Smooth muscle cell (in vitro differentiated cells): ENCODE measurements around the gene TFAP2C. TPM values are rescaled to one million over a fixed set of nuclear protein-coding genes. Genes with fewer than 3 reads are reported as not detected.
A peak's percentile ranks its signal among the peaks of the same experiment; 100 is the strongest.

Source experiments
- DNase-seq: peaks from one replicate; lab custom pipeline; 2025; ENCODE audit not compliant: unreplicated experiment; lab: John Stamatoyannopoulos, UW
- H2AFZ ChIP-seq: fragments of 200-600 bp; sonication (generic); 2 replicates; pipeline ENCODE4 v1.6.0; 2016; ENCODE audit warnings: antibody characterized with exemption, low read depth, mild to moderate bottlenecking
- H3F3A ChIP-seq: fragments of 200-600 bp; sonication (generic); 2 replicates; pipeline ENCODE4 v1.6.0; 2017; ENCODE audit warnings: antibody characterized with exemption, low read depth
- H3K27ac ChIP-seq: fragments of 200-600 bp; sonication (generic); 2 replicates; pipeline ENCODE4 v1.5.1; 2016; ENCODE audit warnings: low read depth, mild to moderate bottlenecking
- H3K27me3 ChIP-seq: fragments of 200-600 bp; sonication (generic); 2 replicates; pipeline ENCODE4 v1.6.1; 2016; ENCODE audit warnings: low read depth, mild to moderate bottlenecking
- H3K36me3 ChIP-seq: fragments of 200-600 bp; sonication (generic); 2 replicates; pipeline ENCODE4 v1.5.1; 2016; ENCODE audit warnings: low read depth
- H3K4me1 ChIP-seq: fragments of 200-600 bp; sonication (generic); 2 replicates; pipeline ENCODE4 v1.5.1; 2016; ENCODE audit warnings: low read depth
- H3K4me2 ChIP-seq: fragments of 200-600 bp; sonication (generic); 2 replicates; pipeline ENCODE4 v1.6.0; 2016; ENCODE audit warnings: mild to moderate bottlenecking
- H3K4me3 ChIP-seq: fragments of 200-600 bp; sonication (generic); 2 replicates; pipeline ENCODE4 v1.5.1; 2016; ENCODE audit warnings: mild to moderate bottlenecking
- H3K79me2 ChIP-seq: fragments of 200-600 bp; sonication (generic); 2 replicates; pipeline ENCODE4 v1.6.0; 2016; ENCODE audit warnings: low read depth, mild to moderate bottlenecking
- H3K9ac ChIP-seq: fragments of 200-600 bp; sonication (generic); 2 replicates; pipeline ENCODE4 v1.6.0; 2016; ENCODE audit warnings: low read depth
- H3K9me3 ChIP-seq: fragments of 200-600 bp; sonication (generic); replicated peaks from 2 replicates; pipeline ENCODE4 v1.5.1; 2016; ENCODE audit warnings: low read depth
- H4K20me1 ChIP-seq: fragments of 200-600 bp; sonication (generic); 2 replicates; pipeline ENCODE4 v1.6.0; 2016; ENCODE audit warnings: low read depth
- WGBS: methylation state at CpG from one replicate; pipeline ENCODE4 v1.1.7; 2016; ENCODE audit warnings: low lambda C conversion rate; 5-methylcytosine and 5-hydroxymethylcytosine counted together
- polyA plus RNA-seq: library from polyadenylated mRNA; unstranded; fragments of >200 nt; fragmentation: Nextera tagmentation; extraction: Ambion mirVana; gene quantifications from 2 replicates; pipeline ENCODE4 v1.2.1, GENCODE V29; 2016
- total RNA-seq: library from RNA; depleted of rRNA; stranded (reverse); fragments of >200 nt; gene quantifications from 2 replicates; pipeline ENCODE4 v1.2.3, GENCODE V29; 2014
- TF ChIP-seq, protein P1 (sequence below): fragments of 200-600 bp; sonication (generic); IDR thresholded peaks from 2 replicates; pipeline ENCODE4 v1.5.1; 2017; ENCODE audit warnings: borderline replicate concordance, mild to moderate bottlenecking, antibody characterized with exemption; ENCODE audit not compliant: insufficient read depth, poor library complexity, severe bottlenecking

The TFAP2C gene
- total and polyA plus RNA-seq, 2 experiments from 2014 or later = 2.5 to 5.8 TPM

DNA sequence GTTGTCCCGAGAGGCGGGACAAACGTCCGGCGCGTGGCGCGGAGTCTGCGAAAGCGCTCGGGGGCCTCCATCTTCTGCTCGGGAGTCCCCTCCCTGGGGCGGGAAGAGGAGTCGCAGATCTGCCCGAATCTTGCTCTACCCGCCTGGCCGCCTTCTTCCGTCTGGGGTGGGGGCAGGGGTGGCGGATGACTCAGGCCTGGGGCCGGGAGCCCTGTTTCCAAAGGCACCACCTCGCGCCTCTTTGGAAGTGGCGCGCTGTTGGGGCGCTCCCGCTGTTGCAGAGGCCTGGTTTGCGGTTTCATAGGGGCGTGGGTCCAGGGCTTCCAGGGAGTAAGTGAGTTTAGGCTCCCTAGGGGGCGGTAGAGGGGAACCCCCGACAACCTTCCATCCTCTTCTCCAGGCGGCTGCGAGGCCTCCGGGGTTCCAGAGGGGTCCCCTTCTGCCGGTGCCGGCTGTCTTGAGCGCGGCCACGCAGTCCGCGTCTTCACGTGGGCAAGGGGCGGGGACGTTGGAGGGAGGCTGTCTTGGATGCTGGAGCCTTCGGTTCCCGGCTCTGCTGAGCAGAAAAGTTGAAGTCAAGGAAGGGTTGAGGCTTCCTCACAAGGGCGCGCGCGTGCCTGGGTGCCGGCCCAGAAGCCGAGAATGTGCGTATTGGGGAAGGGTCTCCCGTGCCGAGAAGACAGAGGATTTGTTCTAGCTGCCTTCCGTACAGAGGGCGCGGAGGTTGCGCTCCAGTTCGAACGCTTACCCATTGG lies 2.6 kb upstream of the TFAP2C start:
- WGBS = 2% methylated on average over 57 of the region's 60 CpGs
- DNase-seq = no peak

GRCh38 chr20:56627122-56628014 lies 1.7 kb upstream of the TFAP2C start:
- H2AFZ ChIP-seq = no peak overlapping the region
- H3K36me3 ChIP-seq = no peaks in the 10 kb centered on the region
- H3K9ac ChIP-seq = no peak overlapping the region
- no peaks in the 10 kb centered on the region for H3F3A ChIP-seq
- DNase-seq = no peak
- peaks cover 15% of the 10 kb centered on the region for H4K20me1 ChIP-seq
- no peaks in the 10 kb centered on the region for H3K79me2 ChIP-seq
- H3K4me1 ChIP-seq = peaks cover 48% of the 10 kb centered on the region
- peak overlapping the region; percentile 96 for H3K4me2 ChIP-seq
- H3K4me3 ChIP-seq = peak overlapping the region; percentile 31
- no peak overlapping the region for H3K27ac ChIP-seq
- no peaks in the 10 kb centered on the region for H3K9me3 ChIP-seq
- TF ChIP-seq, protein P1, sequence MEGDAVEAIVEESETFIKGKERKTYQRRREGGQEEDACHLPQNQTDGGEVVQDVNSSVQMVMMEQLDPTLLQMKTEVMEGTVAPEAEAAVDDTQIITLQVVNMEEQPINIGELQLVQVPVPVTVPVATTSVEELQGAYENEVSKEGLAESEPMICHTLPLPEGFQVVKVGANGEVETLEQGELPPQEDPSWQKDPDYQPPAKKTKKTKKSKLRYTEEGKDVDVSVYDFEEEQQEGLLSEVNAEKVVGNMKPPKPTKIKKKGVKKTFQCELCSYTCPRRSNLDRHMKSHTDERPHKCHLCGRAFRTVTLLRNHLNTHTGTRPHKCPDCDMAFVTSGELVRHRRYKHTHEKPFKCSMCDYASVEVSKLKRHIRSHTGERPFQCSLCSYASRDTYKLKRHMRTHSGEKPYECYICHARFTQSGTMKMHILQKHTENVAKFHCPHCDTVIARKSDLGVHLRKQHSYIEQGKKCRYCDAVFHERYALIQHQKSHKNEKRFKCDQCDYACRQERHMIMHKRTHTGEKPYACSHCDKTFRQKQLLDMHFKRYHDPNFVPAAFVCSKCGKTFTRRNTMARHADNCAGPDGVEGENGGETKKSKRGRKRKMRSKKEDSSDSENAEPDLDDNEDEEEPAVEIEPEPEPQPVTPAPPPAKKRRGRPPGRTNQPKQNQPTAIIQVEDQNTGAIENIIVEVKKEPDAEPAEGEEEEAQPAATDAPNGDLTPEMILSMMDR = no peak
- 9% methylated on average over 45 of the region's 45 CpGs for WGBS
- peaks cover 92% of the 10 kb centered on the region for H3K27me3 ChIP-seq

More for the DNA sequence above, 2.6 kb upstream of the TFAP2C start:
- no peaks in the 10 kb centered on the region for H3K9me3 ChIP-seq
- no peaks in the 10 kb centered on the region for H3K79me2 ChIP-seq
- no peaks in the 10 kb centered on the region for H3F3A ChIP-seq
- H2AFZ ChIP-seq = no peak overlapping the region
- H3K4me1 ChIP-seq = peaks cover 47% of the 10 kb centered on the region
- no peak overlapping the region for H3K9ac ChIP-seq
- H4K20me1 ChIP-seq = peaks cover 7% of the 10 kb centered on the region
- peak overlapping the region; percentile 31 for H3K4me3 ChIP-seq
- TF ChIP-seq, protein P1 = peak; percentile 39
- no peaks in the 10 kb centered on the region for H3K36me3 ChIP-seq
- H3K27me3 ChIP-seq = peaks cover 84% of the 10 kb centered on the region
- peak overlapping the region; percentile 74 for H3K4me2 ChIP-seq
- H3K27ac ChIP-seq = no peak overlapping the region

- peak overlapping the region; percentile 96 for H3K4me2 ChIP-seq
- peak overlapping the region; percentile 90 for H2AFZ ChIP-seq
- TF ChIP-seq, protein P1 = no peak
- no peak overlapping the region for H3K27ac ChIP-seq
- no peak for DNase-seq
- H3K9ac ChIP-seq = no peak overlapping the region
- H4K20me1 ChIP-seq = peaks cover 17% of the 10 kb centered on the region
- H3K4me3 ChIP-seq = peak overlapping the region; percentile 71
- WGBS = 4% methylated on average over 48 of the region's 48 CpGs
- peaks cover 96% of the 10 kb centered on the region for H3K27me3 ChIP-seq
- H3K4me1 ChIP-seq = peaks cover 48% of the 10 kb centered on the region
- H3K9me3 ChIP-seq = no peaks in the 10 kb centered on the region
- no peaks in the 10 kb centered on the region for H3F3A ChIP-seq
- no peaks in the 10 kb centered on the region for H3K79me2 ChIP-seq
- H3K36me3 ChIP-seq = no peaks in the 10 kb centered on the region
Measured at GRCh38 chr20:56628015-56628872, 862 bp upstream of the TFAP2C start.
